HFFc6 (cell line): Measurements from ENCODE around the gene PLCXD1. TPM values are rescaled to one million over a fixed set of nuclear protein-coding genes. Genes with fewer than 3 reads are reported as not detected.
"Not testable (repeated sequence)": the region's sequence is repeated elsewhere in the genome, so short reads cannot be mapped to it uniquely, and the experiment has no call there.

Source experiments
- DNase-seq: peaks from one replicate; pipeline ENCODE4 v3.0.0-alpha.2; 2018
- H3K27ac Mint-ChIP-seq: 2 replicates; pipeline ENCODE4 v1.8.0; 2020; ENCODE audit warnings: mild to moderate bottlenecking, mixed read lengths
- H3K27me3 Mint-ChIP-seq: 2 replicates; pipeline ENCODE4 v1.8.0; 2021; ENCODE audit warnings: mild to moderate bottlenecking, moderate library complexity, mixed read lengths; ENCODE audit not compliant: insufficient read depth
- H3K36me3 Mint-ChIP-seq: 2 replicates; pipeline ENCODE4 v1.8.0; 2021; ENCODE audit warnings: low read depth, mixed read lengths
- H3K4me1 Mint-ChIP-seq: 2 replicates; pipeline ENCODE4 v1.8.0; 2020; ENCODE audit warnings: low read depth, mixed read lengths
- H3K4me3 Mint-ChIP-seq: 2 replicates; pipeline ENCODE4 v1.8.0; 2020; ENCODE audit warnings: mild to moderate bottlenecking, moderate library complexity, mixed read lengths
- H3K9me3 Mint-ChIP-seq: 2 replicates; pipeline ENCODE4 v1.8.0; 2020; ENCODE audit warnings: mild to moderate bottlenecking, mixed read lengths
- total RNA-seq, 6 experiments: library from RNA; stranded (reverse); fragmentation: NEBNext Ultra II Directional; extraction: Animal tissue kit (Norgen Biotek cat#: 25700); gene quantifications; 2 replicates in 1 of 6; 3 replicates in 5 of 6; pipeline ENCODE4 v1.2.3, GENCODE V29; 2021
- TF ChIP-seq, protein P1 (sequence below): fragments of 200-600 bp; sonication (generic); IDR thresholded peaks from 2 replicates; pipeline ENCODE4 v1.5.0; 2021; ENCODE audit warnings: antibody characterized with exemption, mild to moderate bottlenecking

Gene PLCXD1
- total RNA-seq, 6 experiments from 2014 or later, result 23.4 to 30.6 (median 25.0) TPM

DNA sequence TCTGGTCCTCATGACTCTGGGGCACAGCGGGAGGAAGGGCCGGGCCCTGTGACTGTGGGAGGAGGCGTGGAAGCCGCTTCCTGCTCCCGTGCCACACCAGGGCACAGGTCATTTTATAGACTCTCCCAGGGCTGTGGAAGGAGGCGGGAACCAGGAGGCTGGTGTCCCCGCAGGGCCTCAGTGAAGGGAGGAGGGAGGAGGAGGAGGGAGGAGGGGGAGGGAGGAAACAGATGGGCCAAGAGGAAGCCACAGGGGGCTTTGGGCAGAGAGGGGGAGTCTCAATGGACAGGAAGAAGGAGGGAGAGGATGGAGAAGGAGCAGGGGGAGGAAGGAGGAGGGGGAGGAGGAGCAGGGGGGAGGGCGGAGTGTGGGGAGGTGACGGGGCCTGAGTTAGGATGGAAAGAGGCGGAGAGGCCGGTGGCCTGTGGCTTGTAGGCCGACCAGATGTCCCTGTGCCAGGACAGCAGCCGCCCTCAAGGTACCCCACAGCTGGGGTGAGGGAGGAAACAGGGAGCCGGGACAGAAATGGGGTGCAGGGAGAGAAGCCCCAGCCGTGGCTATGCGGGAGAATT, 6.2 kb upstream of the PLCXD1 start:
- TF ChIP-seq, protein P1, sequence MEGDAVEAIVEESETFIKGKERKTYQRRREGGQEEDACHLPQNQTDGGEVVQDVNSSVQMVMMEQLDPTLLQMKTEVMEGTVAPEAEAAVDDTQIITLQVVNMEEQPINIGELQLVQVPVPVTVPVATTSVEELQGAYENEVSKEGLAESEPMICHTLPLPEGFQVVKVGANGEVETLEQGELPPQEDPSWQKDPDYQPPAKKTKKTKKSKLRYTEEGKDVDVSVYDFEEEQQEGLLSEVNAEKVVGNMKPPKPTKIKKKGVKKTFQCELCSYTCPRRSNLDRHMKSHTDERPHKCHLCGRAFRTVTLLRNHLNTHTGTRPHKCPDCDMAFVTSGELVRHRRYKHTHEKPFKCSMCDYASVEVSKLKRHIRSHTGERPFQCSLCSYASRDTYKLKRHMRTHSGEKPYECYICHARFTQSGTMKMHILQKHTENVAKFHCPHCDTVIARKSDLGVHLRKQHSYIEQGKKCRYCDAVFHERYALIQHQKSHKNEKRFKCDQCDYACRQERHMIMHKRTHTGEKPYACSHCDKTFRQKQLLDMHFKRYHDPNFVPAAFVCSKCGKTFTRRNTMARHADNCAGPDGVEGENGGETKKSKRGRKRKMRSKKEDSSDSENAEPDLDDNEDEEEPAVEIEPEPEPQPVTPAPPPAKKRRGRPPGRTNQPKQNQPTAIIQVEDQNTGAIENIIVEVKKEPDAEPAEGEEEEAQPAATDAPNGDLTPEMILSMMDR, result no peak
- Mint-ChIP-seq H3K27me3 (peaks cover 6% of the 10 kb centered on the region), H3K36me3 (peaks cover 13% of the 10 kb centered on the region; the same call in 1 of the 2 replicates), H3K9me3 (no peaks in the 10 kb centered on the region), H3K4me3 (no peak overlapping the region), H3K4me1 (peaks cover 18% of the 10 kb centered on the region), H3K27ac (no peak overlapping the region)
- DNase-seq, result no peak

DNA sequence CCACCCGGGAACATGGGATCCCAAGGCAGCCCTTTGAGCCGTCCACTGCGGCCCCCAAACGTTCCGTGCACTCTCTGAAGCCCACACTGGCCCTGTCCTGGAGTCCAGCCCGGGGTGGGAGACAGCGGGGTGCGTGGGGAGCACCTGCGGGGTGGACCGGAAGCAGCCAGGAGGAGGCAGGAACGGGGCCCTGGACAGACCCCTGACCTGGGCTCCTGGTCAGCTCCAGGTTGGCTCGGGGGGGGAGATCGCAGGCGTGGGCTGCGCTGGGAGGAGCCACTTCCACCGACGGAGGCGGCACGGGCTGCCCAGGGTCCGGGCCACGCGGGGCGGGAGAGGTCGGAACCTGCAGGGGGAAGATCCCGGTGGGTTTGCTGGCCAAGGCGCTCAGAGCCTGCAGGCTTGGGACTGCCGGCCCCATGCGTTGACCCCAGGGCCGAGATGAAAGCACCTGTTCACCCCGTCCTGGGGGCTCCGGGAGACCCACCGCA, 5.7 kb upstream of the PLCXD1 start:
- no peak overlapping the region for H3K4me3 Mint-ChIP-seq
- H3K27ac Mint-ChIP-seq, result no peak overlapping the region
- H3K9me3 Mint-ChIP-seq, result no peaks in the 10 kb centered on the region
- peaks cover 6% of the 10 kb centered on the region for H3K27me3 Mint-ChIP-seq
- TF ChIP-seq, protein P1, result no peak
- no peak for DNase-seq
- peaks cover 18% of the 10 kb centered on the region for H3K4me1 Mint-ChIP-seq
- peaks cover 13% of the 10 kb centered on the region; the same call in 1 of the 2 replicates for H3K36me3 Mint-ChIP-seq

DNA sequence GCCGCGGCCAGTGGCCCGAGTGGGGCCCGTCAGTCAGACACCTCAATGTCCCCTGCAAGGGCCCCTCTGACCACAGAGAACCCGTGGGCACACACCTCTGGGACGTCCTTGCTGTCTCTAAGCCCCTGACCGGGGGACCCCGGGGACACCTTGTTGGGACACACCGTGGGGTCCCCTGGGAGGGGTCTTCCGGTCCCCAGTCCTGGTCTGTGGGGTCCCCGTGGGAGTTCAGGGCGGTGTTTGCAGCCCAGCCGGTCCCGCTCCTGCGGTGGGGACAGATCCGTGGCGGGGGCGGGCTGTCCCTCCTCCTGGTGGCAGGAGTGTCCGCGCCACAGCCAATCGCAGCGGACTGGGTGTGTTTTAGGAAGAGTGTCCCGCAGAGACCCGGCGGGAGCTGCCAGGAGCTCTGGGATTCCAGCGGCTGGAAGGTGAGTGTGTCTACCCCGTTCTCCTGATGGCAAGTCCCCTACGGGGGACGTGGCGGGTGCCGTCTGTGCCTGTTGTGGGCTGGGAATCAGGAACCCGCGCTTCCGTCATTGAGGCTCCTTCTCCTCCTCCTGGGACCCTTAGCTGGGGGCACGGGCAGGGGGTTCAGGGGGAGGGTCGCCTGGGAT, 5.1 kb upstream of the PLCXD1 start:
- peak overlapping the region; percentile 91 for H3K27ac Mint-ChIP-seq
- no peaks in the 10 kb centered on the region for H3K9me3 Mint-ChIP-seq
- DNase-seq, result peak; percentile 66
- TF ChIP-seq, protein P1, result peak; percentile 45
- peaks cover 6% of the 10 kb centered on the region for H3K27me3 Mint-ChIP-seq
- H3K4me1 Mint-ChIP-seq, result peaks cover 19% of the 10 kb centered on the region
- H3K36me3 Mint-ChIP-seq, result peaks cover 13% of the 10 kb centered on the region; the same call in 1 of the 2 replicates
- H3K4me3 Mint-ChIP-seq, result peak overlapping the region; percentile 89

DNA sequence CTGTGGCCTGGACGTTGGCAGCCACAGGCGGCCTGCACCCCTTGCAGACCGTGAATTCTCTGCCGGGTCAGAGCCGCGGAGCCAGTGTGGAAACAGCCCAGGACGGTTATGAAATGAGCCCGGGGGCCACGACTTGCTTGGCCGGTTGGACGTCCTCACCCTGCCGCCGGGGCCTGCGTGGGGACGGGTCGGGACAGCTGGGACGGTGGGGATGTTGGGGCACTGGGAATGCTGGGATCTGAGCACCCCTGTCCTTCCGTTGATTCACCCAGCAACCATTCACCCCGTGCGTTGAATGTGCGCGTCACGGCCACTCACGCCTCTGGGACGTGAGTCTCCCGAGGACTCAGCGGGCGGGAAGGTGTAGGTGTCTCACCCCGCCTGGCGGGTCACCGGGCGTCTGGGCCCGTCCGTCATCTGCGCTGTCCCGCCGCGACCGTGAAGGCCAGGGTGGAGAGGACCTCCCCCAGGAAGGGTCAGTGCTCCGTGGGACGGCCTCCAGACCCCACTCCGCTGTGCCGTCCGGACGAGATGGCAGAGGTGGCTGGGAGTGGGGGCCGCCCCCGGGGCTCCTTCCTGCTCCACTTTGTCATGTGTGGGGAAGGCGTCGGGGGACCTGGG, 4.5 kb upstream of the PLCXD1 start:
- Mint-ChIP-seq H3K27me3 (peaks cover 6% of the 10 kb centered on the region), H3K9me3 (no peaks in the 10 kb centered on the region), H3K27ac (peak overlapping the region; percentile 91), H3K36me3 (peaks cover 13% of the 10 kb centered on the region; the same call in 1 of the 2 replicates), H3K4me3 (peak overlapping the region; percentile 89), H3K4me1 (peaks cover 25% of the 10 kb centered on the region)
- peak; percentile 76 for DNase-seq
- TF ChIP-seq, protein P1, result no peak

DNA sequence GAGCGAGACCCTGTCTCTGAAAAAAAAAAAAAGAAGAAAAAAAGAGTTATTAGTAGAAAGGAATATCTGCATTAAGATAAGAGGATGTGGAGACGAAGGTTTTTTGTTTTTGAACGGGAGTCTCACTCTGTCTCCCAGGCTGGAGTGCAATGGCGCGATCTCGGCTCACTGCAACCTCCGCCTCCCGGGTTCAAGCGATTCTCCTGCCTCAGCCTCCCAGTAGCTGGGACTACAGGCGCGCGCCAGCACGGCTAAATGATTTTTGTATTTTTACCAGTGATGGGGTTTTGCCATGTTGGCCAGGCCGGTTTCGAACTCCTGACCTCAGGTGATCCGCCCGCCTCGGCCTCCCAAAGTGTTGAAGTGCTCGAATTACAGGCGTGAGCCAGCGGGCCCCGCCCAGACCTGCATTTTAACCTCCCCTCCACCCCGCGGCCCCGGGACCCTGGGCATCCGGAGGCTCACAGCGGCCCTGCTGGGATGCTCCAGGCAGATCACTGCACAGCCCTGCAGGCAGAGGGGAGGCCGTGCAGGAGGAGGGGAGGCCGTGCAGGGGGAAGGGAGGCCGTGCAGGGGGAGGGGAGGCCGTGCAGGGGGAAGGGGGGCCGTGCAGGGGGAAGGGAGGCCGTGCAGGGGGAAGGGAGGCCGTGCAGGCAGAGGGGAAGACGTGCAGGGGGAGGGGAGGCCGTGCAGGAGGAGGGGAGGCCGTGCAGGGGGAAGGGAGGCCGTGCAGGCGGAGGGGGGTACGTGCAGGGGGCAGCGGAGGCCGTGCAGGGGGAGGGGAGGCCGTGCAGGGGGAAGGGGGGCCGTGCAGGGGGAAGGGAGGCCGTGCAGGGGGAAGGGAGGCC, 1.2 kb upstream of the PLCXD1 start:
- H3K9me3 Mint-ChIP-seq, DNase-seq, H3K27me3 Mint-ChIP-seq, H3K27ac Mint-ChIP-seq: not testable (repeated sequence)
- Mint-ChIP-seq H3K36me3 (peaks cover 23% of the 10 kb centered on the region), H3K4me1 (peaks cover 26% of the 10 kb centered on the region), H3K4me3 (peak overlapping the region; percentile 59)

DNA sequence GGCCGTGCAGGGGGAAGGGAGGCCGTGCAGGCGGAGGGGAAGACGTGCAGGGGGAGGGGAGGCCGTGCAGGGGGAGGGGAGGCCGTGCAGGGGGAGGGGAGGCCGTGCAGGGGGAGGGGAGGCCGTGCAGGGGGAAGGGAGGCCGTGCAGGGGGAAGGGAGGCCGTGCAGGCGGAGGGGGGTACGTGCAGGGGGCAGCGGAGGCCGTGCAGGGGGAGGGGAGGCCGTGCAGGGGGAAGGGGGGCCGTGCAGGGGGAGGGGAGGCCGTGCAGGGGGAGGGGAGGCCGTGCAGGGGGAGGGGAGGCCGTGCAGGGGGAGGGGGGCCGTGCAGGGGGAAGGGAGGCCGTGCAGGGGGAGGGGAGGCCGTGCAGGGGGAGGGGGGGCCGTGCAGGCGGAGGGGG, 459 bp upstream of the PLCXD1 start:
- peaks cover 26% of the 10 kb centered on the region for H3K4me1 Mint-ChIP-seq
- H3K4me3 Mint-ChIP-seq, H3K27me3 Mint-ChIP-seq, DNase-seq, H3K9me3 Mint-ChIP-seq, H3K27ac Mint-ChIP-seq: not testable (repeated sequence)
- peaks cover 31% of the 10 kb centered on the region for H3K36me3 Mint-ChIP-seq

DNA sequence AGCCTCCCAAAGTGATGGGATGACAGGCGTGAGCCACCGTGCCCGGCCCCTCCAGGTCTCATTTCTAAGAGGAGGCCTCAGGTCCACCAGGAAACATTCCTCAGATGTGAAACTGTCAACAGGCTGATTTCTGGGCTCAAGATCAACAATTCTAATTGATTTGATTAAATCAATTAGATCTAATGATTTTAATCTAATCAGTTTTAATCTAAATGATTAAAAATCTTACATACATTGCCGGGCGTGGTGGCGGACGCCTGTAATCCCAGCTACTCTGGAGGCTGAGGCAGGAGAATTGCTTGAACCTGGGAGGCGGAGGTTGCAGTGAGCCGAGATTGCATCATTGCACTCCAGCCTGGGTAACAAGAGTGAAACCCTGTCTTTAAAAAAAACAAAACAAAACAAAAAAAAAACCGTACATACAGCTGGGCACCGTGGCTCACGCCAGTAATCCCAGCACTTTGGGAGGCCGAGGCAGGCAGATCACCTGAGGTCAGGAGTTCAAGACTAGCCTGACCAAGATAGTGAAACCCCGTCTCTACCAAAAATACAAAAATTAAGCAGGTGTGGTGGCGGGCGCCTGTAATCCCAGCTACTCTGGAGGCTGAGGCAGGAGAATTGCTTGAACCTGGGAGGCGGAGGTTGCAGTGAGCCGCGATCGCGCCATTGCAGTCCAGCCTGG, 960 bp downstream of the PLCXD1 start:
- Mint-ChIP-seq H3K4me1 (peaks cover 26% of the 10 kb centered on the region), H3K4me3 (peak overlapping the region; percentile 86), H3K36me3 (peaks cover 39% of the 10 kb centered on the region), H3K27ac (peak overlapping the region; percentile 70; the same call in 1 of the 2 replicates)
- not testable (repeated sequence) for H3K27me3 Mint-ChIP-seq, DNase-seq, H3K9me3 Mint-ChIP-seq
